HG02759 (cell line): Measurements from ENCODE around the gene SPOCK1.

Experiments
- ATAC-seq: cut with Tn5 transposase; IDR thresholded peaks from one replicate; pipeline ENCODE4 v1.9.1; 2021; ENCODE audit warnings: mild to moderate bottlenecking, moderate library complexity; ENCODE audit not compliant: unreplicated experiment

The SPOCK1 gene

DNA sequence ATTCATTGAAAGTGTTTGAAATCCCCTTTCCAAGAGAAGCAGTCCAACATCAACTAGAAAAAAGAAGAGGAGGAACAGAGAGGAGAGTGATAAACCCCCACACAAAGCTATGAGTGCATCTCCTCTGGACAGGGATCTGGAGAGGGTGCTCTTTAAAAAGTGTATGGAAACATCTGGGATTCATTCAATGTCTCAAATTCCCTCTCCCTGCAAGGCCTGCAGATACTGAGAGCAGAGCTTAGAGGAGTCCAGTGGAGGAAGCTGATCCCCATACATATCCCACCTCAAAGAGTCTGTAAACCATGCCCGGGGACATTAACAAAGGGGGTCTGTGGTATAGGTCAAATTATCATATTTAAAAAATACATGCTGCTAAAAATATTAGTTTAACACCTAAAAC is 2.2 kb downstream of the SPOCK1 start:
- ATAC-seq, result no peak

DNA sequence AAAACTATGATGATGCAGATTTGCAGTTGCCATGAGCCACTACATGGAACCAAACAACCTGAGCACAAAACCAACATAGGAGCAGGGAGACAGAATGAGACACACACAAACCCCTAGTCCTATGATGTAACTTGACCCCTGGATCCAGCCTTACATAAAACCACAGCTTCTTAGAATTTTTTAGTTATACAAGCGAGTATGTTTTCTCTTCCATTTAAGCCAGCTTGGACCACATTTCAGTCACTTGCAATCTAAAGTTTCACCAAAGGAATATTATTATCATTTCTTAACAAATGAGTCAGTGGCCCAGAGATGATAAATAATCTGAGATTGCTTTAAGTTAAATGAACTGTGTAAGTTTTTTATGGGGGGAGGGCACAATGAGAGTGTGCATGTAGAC is 6.8 kb downstream of the SPOCK1 start:
- ATAC-seq, result no peak

DNA sequence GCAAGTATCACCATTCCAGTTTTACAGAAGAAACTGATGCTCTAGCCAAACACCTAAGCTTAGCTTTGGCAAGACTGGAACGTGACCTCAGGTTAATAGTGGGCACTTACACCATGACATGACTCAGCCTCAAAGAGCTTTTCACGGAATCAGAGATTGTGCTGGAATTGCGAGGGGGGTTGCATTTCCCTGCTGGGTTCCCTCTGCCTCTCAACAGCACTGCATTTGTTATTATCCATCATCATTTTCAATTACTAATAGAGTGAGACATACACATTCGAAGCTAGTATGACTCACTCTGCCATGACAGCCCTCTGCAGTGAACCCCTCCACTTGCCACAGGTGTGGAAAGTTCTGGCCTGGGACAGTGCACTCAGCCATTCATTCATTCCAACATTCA is 8.0 kb downstream of the SPOCK1 start:
- ATAC-seq, result no peak

DNA sequence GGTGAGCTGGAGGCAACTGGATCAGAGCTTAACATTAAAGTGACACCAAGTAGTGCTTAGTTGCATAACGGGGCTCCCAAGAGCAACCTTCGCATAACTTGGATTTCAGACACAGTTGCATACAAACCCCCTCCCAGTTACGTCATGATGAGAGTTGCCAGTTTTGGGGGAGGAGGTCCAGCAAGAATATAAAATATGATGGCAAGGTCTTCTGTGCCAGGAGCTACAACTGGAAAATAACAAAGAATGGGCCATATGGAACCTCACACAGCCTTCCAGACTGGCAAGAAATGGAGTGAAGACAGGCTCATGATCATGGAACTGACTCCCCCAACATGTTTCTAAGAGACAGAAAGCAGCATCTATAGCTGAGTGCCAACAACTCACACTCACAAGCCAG is 8.5 kb downstream of the SPOCK1 start:
- ATAC-seq, result no peak

DNA sequence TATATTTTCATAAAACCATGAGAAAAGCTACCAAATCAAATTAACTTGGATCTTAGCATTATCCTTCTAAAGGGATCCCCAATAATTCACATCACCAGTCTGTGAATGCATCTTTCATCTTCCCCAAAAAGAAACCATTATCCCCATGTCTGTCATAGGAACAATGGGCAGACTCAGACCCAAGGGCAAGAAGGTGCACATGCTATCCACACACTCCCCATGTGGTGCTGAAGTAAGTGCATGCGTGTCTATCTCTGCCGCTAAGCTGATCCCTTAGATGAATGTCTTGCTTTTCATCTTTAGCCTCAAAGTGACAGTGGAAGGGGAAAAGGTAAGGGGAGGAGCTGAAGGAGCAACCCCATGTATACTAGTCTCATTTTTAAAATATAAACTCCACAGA is 10.2 kb downstream of the SPOCK1 start:
- ATAC-seq, result no peak

DNA sequence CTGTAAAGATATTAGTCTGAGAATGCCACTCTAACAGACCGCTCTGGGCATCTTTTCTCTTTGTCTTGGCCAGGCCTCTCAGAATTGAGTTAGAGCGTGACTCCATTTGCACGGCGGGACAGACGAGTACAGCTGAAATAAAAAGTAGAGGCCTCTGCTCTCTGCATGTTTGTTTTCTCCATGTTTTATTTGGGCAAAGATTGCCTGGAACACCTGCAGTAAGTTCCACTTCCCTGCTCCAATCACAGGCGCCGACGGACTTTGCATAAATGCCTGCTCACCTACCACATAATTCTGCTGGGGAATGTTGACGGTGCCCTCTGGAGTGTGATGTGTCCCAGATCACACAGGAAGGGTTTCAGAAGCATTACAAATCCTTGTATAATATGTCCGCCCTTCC is 10.6 kb downstream of the SPOCK1 start:
- ATAC-seq, result no peak

DNA sequence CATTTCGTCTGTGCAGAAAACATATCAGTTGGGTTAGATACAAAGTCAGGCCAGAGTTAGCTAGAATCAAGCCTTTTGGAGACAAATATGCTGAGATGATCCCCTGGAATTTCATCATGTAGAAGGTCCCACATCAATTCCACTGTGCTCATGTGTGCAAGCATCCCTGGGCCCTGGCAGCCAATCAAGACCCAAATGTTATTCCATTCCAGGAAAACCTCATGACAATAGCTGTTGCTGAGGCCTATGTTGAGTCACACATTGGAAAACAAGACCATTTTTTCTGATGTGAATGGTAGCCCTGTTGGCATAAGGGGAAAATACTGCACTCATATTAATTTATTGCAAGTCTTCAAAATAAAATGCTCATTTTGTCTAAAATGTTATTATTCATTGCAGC is 11.5 kb downstream of the SPOCK1 start:
- no peak for ATAC-seq

DNA sequence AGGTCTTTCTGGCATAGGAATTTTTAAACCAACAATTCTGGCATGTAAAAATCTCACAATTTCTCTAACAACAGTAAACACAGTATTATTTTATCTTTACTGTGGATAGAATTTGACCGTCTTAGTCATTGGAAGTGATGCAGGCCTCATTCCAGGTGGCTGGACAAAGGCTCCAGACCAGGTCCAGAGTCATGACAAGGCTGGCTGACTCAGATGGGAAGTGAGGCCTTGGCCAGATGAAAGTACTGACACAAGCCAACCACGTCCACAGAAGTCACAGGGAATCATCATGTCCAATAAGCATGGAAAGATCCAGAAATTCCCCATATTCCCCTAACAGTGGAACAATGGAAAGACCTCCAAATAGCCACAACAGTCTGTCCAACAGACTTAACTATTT is 12.4 kb downstream of the SPOCK1 start:
- no peak for ATAC-seq

DNA sequence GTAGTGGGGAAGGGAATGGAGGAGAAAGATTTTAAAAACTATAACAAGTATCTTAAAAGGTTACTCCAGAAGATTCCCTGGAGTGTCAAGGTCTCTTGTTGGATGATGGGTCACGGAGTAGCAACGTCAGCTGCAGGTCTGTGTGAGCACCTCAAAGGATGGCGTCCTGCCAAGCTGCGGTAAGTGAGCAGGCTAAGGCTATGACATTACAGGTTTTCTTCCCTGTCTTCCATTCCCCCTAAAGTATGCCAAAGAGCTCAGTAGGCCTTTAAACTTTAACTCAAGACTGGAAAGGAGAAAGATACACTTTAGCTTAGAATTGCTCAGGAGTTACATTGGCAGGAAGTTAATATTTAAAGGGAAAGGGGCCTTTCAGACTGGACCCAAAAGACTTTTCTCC is 17.5 kb downstream of the SPOCK1 start:
- no peak for ATAC-seq

DNA sequence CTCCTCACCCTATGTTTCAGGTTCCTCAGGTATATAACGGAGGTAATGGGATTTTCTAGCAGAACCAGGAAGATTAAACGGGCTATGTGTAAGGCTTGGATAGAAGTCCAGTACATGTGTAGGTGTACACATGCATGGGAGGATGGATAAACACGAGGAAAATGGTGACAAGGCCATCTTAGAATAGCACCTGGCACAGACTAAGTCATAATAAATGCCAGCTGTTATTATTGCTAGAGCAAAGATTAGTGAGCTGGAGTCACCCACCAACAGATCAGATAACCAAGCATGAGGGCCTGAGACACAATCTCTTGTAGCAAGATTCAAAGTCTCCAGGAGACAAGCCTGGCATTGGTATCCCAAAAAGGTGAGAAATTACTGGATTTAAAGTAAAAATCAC is 21.1 kb downstream of the SPOCK1 start:
- ATAC-seq, result no peak

DNA sequence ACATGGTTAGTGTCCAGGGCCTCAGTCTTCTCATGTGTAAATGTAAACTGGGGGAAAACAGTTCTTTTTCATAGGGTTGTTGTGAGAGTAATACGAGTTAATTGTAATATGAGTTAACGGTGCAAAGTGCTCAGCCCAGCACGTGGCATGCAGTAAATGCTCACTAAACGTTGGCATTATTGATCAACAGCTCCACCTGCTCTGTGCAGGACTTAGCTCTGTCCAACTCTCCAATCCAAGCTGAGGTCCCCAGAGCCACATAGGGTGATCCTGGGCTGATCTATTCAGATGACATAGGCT is 28.3 kb downstream of the SPOCK1 start:
- no peak for ATAC-seq

DNA sequence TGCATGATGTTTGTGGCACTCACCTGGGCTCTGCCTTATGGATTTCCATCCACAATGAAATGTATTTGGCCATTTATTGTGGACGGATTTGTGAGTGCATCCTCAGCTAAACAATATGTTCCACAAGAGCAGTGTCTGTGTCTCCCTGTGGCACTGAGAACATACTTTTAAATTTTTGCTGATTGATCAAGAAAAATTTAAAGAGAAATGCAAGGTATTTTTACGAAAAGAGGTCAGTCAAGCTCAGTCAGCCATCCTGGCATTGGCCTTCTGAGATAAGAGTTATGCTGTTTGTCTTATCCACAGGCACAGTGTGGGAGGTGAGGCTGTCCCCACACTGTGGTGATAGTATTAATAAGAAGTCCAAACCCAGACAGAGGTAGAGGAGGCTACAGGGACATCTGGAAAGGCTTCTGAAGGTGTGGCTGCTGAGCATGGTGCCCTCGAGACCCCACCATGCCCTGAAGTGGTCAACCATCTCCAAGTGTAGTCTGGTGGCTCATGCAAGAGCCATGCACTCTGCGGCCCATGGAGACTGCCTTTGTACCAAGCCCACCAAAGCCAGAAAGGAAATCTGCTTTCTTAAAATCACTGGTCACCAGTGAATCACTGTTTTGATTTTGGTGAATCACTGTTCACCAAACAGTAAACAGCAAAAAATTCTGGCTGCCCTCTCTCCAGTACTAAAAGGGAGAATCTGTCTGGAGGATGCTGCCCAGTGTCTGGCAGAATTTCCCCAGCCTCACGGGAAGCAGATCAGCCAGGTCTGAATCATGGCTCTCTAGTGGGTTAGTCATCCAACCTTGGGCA is 28.8 kb downstream of the SPOCK1 start:
- no peak for ATAC-seq

DNA sequence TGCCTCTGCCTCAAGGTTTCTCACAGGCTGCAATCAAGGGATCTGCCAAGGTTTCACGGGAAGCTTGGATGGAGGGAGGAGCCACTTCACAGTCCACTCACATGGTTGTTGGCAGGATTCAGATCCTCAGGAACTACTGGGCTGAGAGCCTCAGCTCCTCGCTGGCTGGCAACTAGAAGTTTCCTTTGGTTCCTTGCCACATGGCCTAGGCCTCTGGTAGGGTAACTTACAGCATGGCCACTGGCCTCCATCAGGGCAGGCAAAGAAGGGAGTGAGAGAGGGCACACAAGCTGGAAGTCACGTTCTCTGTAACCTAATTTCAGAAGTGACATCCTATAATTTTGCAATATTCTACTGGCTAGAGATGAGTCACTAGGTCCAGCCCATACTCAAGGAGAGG is 32.2 kb downstream of the SPOCK1 start:
- no peak for ATAC-seq

DNA sequence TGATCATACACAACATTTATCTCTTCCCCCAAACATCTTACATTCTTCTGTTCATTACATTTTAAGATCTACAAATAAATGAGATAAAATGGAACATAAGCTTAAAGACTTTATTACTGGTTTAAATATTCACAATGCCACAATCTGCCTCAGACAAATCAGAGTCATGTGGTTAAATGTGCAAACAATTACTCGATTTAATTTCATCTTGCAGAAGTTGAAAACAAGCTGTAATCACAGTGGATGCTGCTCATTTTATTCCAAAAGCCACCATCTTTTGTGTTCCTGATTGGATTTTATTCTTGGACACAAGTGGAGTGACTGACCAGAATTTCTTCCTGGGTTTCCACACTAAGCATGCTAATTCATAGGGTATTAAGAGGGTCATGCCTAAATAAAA is 33.2 kb downstream of the SPOCK1 start:
- no peak for ATAC-seq

DNA sequence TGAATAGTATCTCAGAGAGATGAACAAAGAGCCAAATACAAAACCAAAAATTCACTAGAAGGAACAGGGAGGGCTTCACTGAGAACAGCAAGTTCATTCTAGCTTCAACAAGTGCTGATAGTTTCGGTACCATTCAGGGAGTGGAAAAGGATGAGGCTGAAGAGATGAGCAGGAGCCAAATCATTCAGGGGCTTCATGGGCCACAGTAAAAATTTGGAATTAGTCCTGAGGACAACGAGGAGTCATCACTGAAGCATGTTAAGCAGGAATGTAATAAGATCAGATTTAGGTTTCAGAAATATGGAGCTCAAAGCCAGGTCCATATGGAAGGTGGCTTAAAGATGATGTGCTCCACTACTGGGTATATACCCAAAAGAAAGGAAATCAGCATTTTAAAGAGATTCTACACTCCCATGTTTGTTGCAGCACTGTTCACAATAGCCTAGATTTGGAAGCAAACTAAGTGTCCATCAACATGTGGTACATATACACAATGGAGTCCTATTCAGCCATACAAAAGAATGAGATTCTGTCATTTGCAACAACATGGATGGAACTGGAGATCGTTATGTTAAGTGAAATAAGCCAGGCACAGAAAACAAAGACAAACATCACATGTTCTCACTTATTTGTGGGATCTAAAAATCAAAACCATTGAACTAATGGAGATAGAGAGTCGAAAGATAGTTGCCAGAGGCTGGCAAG is 36.2 kb downstream of the SPOCK1 start:
- ATAC-seq, result no peak

DNA sequence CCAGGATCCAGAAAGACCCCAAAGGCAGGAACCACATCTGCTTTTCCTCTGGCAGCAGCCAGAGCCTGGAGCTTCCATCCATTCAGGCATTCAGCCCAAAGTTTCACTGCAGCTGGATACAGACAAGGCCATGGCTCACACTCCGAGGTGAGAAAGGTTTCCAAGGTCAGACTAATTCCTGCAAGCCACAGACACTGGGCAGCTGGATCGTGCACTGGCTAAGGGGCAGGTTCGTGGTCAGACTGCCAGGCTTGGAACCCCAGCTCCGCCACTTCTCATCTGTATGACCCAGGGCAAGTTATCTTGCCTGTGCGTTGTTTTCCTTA is 36.9 kb downstream of the SPOCK1 start:
- ATAC-seq, result no peak

DNA sequence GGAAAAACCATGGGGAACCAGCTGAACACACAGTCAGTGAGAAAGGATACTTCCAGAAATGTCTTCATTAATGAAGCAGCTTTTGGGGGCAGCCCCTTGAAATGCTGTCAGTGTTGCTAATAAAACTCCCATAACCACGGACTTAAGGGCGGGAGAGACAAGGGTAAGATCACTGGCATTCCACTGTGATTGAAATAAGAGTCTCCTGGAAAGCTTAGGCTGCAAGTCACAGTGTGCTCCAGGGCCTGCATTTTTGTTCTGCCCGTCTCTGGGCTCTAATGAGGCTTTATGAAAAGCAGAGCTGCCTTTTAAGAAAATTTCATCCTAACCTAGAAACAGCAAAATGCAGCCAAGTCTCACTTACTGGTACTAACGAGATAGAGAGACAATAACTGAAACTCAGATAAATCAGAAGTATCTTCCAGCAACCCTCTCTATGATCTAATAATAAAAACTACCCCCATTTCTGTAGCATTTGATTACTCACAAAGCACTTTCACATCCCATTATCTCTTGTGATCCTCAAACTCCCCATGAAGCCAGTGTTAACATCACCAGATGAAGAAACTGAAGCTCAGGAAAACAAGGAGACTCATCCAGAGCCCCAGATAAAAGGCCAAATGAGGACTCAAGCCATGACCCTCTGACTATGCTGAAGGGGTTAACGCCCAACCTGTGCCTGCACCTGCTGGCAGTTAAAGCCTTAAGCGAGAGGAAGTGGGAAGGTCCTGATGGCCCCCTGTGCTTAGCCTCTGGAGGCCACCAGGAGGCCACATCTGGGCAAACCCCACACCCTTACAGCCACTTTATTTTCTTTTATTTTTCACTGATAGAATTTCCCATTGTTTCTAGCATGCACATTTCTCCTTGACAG is 37.5 kb downstream of the SPOCK1 start:
- no peak for ATAC-seq

DNA sequence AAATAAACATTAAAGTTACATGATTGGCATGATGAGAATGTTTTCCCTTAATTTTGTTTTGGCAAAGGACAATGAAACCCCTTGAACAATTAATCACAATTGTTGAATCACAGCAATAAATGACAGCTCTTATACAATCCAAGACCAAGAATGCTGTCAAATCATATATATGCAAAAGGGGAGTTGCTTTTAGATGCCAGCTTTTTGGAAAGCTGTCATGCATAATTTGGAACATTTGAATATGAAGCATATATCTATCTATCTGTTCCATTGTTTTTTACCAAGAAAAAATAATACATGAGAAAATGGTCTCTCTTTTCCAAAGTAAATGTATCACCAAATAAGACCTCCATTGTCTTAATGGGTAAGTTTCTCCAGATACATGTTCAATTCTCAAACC is 44.5 kb downstream of the SPOCK1 start:
- ATAC-seq, result no peak

DNA sequence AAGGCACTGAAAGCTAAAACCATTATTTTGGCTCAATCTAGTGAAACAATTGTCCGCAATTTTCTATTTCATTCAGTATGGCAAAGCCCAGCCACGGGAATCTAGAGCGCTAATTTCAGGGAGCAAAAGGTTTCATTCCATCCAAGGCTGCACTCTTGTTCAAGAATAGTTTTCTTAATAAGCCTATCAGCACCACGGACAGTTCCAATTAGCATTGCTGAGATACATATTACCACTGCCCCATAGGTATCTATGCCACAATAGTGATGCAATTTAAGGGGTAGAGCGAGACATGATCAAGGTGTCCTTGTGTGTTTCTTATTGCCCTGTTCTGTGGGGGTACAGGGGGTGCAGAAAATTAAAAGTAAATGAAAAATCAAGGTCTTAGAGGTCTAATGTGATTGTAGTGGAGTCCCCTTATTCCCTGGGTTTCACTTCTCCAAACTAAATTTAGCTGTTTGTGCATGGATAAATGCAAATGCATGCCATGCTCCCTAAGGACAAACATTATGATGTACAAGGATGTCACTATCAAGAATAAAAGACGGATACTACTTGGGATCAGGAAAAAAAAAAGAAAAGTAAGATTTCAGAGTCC is 45.5 kb downstream of the SPOCK1 start:
- no peak for ATAC-seq

DNA sequence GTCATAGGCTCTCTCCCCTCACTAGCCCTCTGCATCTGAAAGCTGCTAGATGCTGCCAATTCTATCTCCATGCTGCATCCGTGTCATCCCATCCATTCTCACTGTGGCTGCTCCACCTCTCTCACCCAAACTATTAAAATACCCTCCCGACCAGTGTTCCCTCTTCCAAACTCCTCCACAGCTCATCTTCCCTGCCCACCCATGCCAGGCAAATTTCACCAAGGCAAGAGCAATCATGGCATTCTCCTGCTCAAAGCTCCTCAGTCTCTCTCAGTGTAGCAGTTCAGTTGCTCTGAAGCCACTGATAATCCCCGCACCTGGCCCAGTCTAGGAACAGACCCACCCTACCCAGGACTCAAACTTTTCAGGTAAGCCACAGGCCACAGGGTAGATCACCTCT is 48.4 kb downstream of the SPOCK1 start:
- ATAC-seq, result no peak

DNA sequence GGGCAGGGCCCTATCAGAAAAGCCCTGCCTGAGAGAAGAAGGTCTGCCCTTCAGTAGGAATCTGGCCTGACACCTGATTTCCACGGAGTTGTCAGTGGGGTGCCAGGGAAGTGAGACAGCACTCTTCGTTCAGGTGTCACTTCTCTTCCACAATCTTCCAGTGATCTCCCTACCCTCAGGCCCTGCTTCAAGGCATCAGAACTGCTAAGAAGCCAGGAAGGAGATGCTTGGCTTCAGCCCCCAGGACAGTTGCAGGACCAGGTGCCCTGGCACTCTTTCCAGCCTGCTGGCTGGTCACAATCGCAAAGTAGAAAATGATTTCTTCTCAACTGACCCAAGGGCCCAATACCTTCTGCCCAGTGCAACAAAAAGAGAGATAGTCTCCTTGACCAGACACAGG is 50.3 kb downstream of the SPOCK1 start:
- no peak for ATAC-seq

DNA sequence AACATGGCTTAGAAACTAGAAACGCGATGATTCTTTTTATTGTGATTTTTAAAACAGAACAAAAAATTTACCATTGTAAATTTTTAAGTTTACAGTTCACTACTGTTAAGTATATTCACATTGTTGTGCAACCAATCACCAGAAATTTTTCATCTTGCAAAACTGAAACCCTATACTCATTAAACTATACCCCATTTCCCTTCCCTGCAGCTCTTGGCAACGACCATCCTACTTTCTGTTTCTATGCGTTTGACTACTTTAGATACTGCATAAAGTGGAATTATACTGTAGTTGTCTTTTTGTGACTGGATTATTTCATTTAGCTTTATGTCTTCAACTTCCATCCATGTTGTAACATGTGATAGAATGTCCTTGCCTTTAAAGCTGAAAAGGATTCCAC is 52.5 kb downstream of the SPOCK1 start:
- ATAC-seq, result no peak
